Sigmoid colon (tissue), 7 donors: ENCODE results near the gene NOP10. TPM values are rescaled to one million over a fixed set of nuclear protein-coding genes. Genes with fewer than 3 reads are reported as not detected.

Experiments
- DNase-seq: peaks from one replicate; pipeline ENCODE4 v3.0.0-alpha.2; 2019
- H3K27ac ChIP-seq, 4 donors: fragments of 200-600 bp; sonication (generic); one replicate each; pipeline ENCODE4 v1.5.1; 2016 to 2019; ENCODE audit warnings: mild to moderate bottlenecking in 1 of 4
- H3K27me3 ChIP-seq, 3 donors: fragments of 200-600 bp; sonication (generic); one replicate each; pipeline ENCODE4 v1.5.1; 2019; ENCODE audit warnings: mild to moderate bottlenecking in 1 of 3
- H3K36me3 ChIP-seq, 4 donors: fragments of 200-600 bp; sonication (generic); one replicate each; pipeline ENCODE4 v1.5.1; 2016 to 2019
- H3K4me1 ChIP-seq, 4 donors: fragments of 200-600 bp; sonication (generic); one replicate each; pipeline ENCODE4 v1.5.1; 2017 to 2019
- H3K4me3 ChIP-seq, 4 donors: fragments of 200-600 bp; sonication (generic); one replicate each; pipeline ENCODE4 v1.5.1; 2017 to 2019; ENCODE audit warnings: mild to moderate bottlenecking in 2 of 4, moderate library complexity in 1 of 4
- H3K9me3 ChIP-seq, 4 donors: fragments of 200-600 bp in 3 of 4; sonication (generic) in 3 of 4; one replicate each; pipeline versions ENCODE4 v1.5.1 to v1.6.1; 2013 to 2019
- EP300 ChIP-seq, 4 donors: sonication (generic); formaldehyde crosslinking; IDR thresholded peaks; one replicate each; pipeline ENCODE4 v1.6.1; 2017; ENCODE audit warnings: antibody characterized with exemption in 4 of 4
- POLR2A ChIP-seq, 2 donors: fragments of 450-650 bp; IDR thresholded peaks; one replicate each; pipeline ENCODE4 v1.6.1; 2016; ENCODE audit warnings: antibody characterized with exemption in 2 of 2, mild to moderate bottlenecking in 2 of 2, moderate library complexity in 2 of 2
- POLR2AphosphoS5 ChIP-seq, 4 donors: sonication (generic); formaldehyde crosslinking; IDR thresholded peaks; one replicate each; pipeline ENCODE4 v1.6.1; 2017; ENCODE audit warnings: antibody characterized with exemption in 4 of 4
- WGBS, 2 donors: extraction: QIAGEN DNeasy Blood & Tissue Kit; methylation state at CpG; one replicate each; pipeline ENCODE4 v1.1.7; 2013; 5-methylcytosine and 5-hydroxymethylcytosine counted together
- intact Hi-C: fragments of 100-400 bp; cut with DNase I; formaldehyde crosslinking; loops from one replicate; pipeline ENCODE4 v1.15.1; 2023
- polyA plus RNA-seq, 3 donors: library from polyadenylated mRNA; stranded (reverse); fragments of 200-250 nt; gene quantifications; one replicate each; pipeline ENCODE4 v1.2.3, GENCODE V29; 2013
- total RNA-seq, 4 donors: library from RNA; depleted of rRNA; stranded (reverse); fragments of >200 nt; gene quantifications; one replicate each; pipeline ENCODE4 v1.1.0, GENCODE V29; 2016
- TF ChIP-seq, protein P1 (sequence below), 4 experiments: fragments of 450-650 bp in 3 of 4; fragments of 200-600 bp in 1 of 4; IDR thresholded peaks; one replicate each; pipeline ENCODE4 v1.5.1; 2016 to 2019; ENCODE audit warnings: antibody characterized with exemption in 4 of 4, mild to moderate bottlenecking in 3 of 4, moderate library complexity in 2 of 4
- donor health status: healthy with polysubstance abuse.
- donor health status: Bipolar disorder and iron deficiency.
- donor health status: healthy.

The NOP10 gene
- total and polyA plus RNA-seq, 7 donors = 67.6 to 532 (median 160) TPM

DNA sequence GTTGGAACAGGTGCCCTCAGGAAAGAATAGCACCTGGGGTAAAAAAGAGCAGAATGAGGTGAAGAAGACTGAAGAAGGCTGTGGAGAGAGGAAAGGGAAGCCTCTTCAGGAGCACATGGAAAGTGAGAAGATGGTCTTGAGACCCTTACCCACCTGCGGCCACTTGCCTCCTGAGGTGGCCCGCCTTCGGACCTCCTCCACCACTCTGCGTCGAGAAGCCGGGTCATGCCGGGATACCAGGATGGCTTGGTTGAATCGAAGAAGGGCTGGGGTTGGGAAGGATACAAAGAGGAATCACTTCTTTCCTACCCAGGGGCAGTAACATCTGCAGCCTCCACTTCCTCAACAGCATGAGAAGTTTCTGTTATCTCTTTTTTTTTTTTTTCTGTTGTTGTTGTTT lies 21.1 kb upstream of the NOP10 start:
- intact Hi-C loops = loop anchor here (10.0 kb wide), 2 partner anchors 139 to 1181 kb away; partner anchors contain the start of genes DPH6 and EMC4
- Histone ChIP-seq H3K4me1 (peaks cover 0 to 23% (median 19%) of the 10 kb centered on the region in 4 donors), H3K36me3 (peaks cover 0 to 43% (median 1%) of the 10 kb centered on the region in 4 donors), H3K4me3 (no peak overlapping the region), H3K27me3 (no peaks in the 10 kb centered on the region), H3K27ac (no peak overlapping the region), H3K9me3 (no peaks in the 10 kb centered on the region)
- DNase-seq = no peak
- no peak for TF ChIP-seq POLR2A (IDR thresholded peaks at IDR 0.05)
- TF ChIP-seq, protein P1, sequence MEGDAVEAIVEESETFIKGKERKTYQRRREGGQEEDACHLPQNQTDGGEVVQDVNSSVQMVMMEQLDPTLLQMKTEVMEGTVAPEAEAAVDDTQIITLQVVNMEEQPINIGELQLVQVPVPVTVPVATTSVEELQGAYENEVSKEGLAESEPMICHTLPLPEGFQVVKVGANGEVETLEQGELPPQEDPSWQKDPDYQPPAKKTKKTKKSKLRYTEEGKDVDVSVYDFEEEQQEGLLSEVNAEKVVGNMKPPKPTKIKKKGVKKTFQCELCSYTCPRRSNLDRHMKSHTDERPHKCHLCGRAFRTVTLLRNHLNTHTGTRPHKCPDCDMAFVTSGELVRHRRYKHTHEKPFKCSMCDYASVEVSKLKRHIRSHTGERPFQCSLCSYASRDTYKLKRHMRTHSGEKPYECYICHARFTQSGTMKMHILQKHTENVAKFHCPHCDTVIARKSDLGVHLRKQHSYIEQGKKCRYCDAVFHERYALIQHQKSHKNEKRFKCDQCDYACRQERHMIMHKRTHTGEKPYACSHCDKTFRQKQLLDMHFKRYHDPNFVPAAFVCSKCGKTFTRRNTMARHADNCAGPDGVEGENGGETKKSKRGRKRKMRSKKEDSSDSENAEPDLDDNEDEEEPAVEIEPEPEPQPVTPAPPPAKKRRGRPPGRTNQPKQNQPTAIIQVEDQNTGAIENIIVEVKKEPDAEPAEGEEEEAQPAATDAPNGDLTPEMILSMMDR (IDR thresholded peaks at IDR 0.05) = no peak
- 92 to 98% methylated on average over 8 of the region's 8 CpGs for WGBS, 2 donors

DNA sequence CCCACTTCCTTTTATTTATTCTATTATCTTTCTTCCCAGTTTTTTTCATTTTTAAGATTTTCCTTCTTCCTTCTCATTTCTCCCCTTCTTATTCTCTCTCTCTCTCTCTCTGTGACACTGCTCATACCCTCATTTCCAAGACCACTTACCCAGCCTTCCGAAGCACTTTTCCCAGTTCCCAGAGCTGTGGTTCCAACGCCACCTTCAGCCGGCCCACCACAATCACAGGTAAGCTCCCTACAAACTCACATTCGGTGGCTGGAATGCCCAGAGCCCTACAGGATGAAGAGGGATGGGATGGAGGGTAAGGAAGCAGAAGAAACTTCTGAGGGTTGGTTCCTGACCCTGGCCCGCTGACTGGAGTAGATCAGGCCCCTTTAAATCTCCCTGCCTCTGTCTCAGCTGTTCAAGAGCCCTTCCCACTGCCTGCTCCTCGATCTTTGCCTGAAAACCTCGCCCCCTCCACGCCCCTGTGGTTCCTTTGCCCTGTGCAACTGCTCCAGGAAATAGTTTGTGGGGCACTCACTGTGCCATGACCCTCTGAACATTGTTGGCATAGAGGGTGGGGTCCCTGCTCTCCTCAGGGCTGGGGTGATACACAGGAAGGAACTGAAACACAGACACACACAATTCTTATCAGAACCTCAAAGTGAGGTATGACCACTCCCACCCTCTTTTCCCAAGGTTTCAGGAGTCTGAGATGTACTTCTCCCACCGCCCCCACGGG lies 19.3 kb upstream of the NOP10 start:
- peak overlapping the region in 1 of 4 donors; percentile 19 for H3K27ac ChIP-seq

DNA sequence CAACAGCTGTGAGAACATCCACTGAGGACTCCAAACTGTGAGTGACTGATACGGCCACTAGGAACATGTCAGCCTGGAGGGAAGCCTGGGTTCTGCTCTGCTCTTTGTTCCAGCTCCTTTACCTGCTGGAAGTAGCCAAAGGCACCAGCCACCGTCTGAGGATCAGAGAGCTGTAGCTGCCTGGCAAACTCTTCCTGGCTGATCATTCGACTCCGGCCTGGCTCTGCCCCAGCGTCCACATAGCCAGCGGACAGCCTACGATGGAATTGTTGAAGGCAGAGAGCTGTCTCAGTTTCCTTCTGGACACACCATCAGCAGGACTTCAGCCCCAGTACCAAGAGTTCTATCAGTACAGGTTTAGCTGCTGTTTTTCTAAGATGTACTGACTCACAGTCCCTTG lies 18.3 kb upstream of the NOP10 start:
- 91 to 93% methylated on average over 7 of the region's 7 CpGs for WGBS, 2 donors
- Histone ChIP-seq H3K27ac (no peak overlapping the region), H3K4me3 (no peak overlapping the region), H3K9me3 (no peaks in the 10 kb centered on the region), H3K4me1 (peaks cover 0 to 13% (median 8%) of the 10 kb centered on the region in 4 donors), H3K36me3 (peaks cover 0 to 69% (median 5%) of the 10 kb centered on the region in 4 donors), H3K27me3 (no peaks in the 10 kb centered on the region)
- intact Hi-C loops = loop anchor here (10.0 kb wide), 2 partner anchors 136 to 1184 kb away; partner anchors contain the start of genes DPH6 and EMC4
- no peak for DNase-seq
- no peak for TF ChIP-seq POLR2A (IDR thresholded peaks at IDR 0.05)
- TF ChIP-seq, protein P1 (IDR thresholded peaks at IDR 0.05) = no peak
- no peak for TF ChIP-seq POLR2AphosphoS5 (IDR thresholded peaks at IDR 0.05)
- no peak for TF ChIP-seq EP300 (IDR thresholded peaks at IDR 0.05)

More for the DNA sequence above, 19.3 kb upstream of the NOP10 start:
- H3K27me3 ChIP-seq = no peaks in the 10 kb centered on the region
- WGBS, 2 donors = 29 to 73% methylated on average over 10 of the region's 10 CpGs
- TF ChIP-seq POLR2AphosphoS5 (IDR thresholded peaks at IDR 0.05) (no peak), POLR2A (IDR thresholded peaks at IDR 0.05) (peak in 1 of 2 donors; percentile 26)
- H3K9me3 ChIP-seq = no peaks in the 10 kb centered on the region
- H3K4me3 ChIP-seq = no peak overlapping the region
- DNase-seq = no peak
- intact Hi-C loops = loop anchor here (10.0 kb wide), 2 partner anchors 137 to 1183 kb away; partner anchors contain the start of genes DPH6 and EMC4
- H3K36me3 ChIP-seq = peaks cover 0 to 59% (median 5%) of the 10 kb centered on the region in 4 donors
- H3K4me1 ChIP-seq = peaks cover 0 to 15% (median 10%) of the 10 kb centered on the region in 4 donors

DNA sequence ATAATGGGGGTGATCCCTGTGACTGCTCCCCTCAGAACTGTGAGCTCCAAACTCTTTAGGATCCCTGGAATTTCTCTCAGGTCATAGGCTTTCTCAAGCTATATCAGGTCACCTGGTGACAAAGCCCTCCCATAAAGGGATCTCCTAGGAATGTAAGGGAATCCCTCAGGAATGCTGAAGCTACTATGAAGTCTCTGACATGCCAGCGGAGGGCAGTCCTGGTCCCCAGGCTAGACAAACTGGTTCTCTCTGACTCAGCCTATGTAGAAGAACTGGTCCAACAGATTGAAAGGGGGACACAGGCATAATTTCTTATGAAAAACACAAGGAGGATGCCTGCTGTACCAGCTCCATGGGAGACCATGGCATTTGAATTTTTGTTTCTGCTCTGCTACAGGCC lies 17.4 kb upstream of the NOP10 start:
- no peak overlapping the region for H3K27ac ChIP-seq
- H3K4me3 ChIP-seq = no peak overlapping the region
- TF ChIP-seq POLR2A (IDR thresholded peaks at IDR 0.05) (no peak), EP300 (IDR thresholded peaks at IDR 0.05) (no peak)
- DNase-seq = no peak
- no peaks in the 10 kb centered on the region for H3K27me3 ChIP-seq
- no peaks in the 10 kb centered on the region for H3K9me3 ChIP-seq
- intact Hi-C loops = loop anchor here (10.0 kb wide), 2 partner anchors 135 to 1185 kb away; partner anchors contain the start of genes DPH6 and EMC4
- WGBS, 2 donors = 39 to 87% methylated on average over 1 of the region's 1 CpG
- H3K36me3 ChIP-seq = peaks cover 0 to 75% (median 5%) of the 10 kb centered on the region in 4 donors
- peaks cover 0 to 3% (median 0%) of the 10 kb centered on the region in 4 donors for H3K4me1 ChIP-seq

DNA sequence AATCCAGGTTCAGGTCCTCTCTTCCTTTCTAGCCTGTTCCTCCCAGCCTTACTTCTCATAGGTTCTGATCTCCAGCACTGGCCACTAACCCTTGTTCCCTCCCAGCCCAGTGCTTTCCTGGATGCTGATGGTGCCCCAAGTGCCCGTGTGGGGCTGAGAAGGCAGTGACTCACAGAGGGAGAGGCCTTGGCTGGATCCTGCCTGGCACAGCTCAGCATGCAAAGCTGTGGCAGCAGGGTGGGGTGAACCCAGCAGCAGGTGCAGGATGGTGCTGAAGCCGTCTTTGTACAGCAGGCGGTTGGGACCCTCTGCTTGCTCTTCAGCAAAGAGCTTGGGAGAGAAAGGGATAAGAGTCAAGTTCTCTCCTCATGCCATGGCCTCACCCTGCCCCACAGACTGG lies 16.5 kb upstream of the NOP10 start:
- intact Hi-C loops = no loop called here
- Histone ChIP-seq H3K4me3 (no peak overlapping the region), H3K27ac (no peak overlapping the region), H3K36me3 (peaks cover 0 to 75% (median 5%) of the 10 kb centered on the region in 4 donors), H3K4me1 (no peaks in the 10 kb centered on the region), H3K27me3 (no peaks in the 10 kb centered on the region), H3K9me3 (no peaks in the 10 kb centered on the region)
- 23 to 73% methylated on average over 3 of the region's 3 CpGs for WGBS, 2 donors
- TF ChIP-seq POLR2A (IDR thresholded peaks at IDR 0.05) = no peak
- DNase-seq = no peak

DNA sequence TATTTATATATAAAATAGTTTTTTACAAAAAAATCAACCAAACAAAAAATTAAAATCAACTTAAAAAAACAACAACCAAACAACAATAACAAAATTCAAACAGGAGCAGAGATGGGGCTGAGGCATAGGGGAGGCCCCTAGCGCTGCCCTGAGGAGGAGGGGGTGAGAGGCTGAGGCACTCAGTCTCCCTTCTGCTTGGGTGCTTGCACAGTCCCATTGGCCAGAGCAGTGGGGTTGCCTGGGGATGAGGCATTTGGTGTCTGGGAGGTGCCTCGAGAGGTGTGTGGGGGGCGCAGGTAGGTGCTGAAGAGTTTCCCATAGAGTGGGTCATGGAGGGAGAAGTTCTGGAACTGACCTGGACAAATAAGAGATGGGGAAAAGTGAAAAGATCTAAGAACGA lies 16.0 kb upstream of the NOP10 start:
- Histone ChIP-seq H3K4me1 (no peaks in the 10 kb centered on the region), H3K27ac (no peak overlapping the region), H3K4me3 (no peak overlapping the region), H3K36me3 (peaks cover 0 to 75% (median 5%) of the 10 kb centered on the region in 4 donors), H3K9me3 (no peaks in the 10 kb centered on the region), H3K27me3 (no peaks in the 10 kb centered on the region)
- intact Hi-C loops = no loop called here
- TF ChIP-seq EP300 (IDR thresholded peaks at IDR 0.05) (no peak), POLR2AphosphoS5 (IDR thresholded peaks at IDR 0.05) (no peak), POLR2A (IDR thresholded peaks at IDR 0.05) (no peak)
- TF ChIP-seq, protein P1 (IDR thresholded peaks at IDR 0.05) = no peak
- DNase-seq = no peak
- 95 to 99% methylated on average over 4 of the region's 4 CpGs for WGBS, 2 donors
